ENCODE results near the gene HPSE.

DNA sequence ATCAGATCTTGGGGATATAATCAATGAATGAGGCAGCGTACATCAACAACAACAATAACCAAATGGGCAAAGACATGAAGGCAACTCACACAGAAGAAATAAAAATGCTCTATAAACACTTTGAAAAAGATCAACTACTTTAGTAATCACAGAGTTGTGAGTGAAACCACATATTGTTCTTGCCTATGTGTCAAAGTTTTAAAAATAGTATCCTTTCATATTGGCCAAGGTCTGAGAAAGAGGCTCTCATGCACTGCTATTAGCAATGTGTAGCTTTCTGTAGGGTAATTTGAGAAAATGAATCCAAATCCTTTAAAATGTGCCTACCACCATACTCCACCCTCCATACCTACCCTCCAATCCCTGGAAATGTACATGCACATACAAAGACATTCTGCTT lies 75.1 kb downstream of the HPSE start:
- TF ChIP-seq, protein P1, sequence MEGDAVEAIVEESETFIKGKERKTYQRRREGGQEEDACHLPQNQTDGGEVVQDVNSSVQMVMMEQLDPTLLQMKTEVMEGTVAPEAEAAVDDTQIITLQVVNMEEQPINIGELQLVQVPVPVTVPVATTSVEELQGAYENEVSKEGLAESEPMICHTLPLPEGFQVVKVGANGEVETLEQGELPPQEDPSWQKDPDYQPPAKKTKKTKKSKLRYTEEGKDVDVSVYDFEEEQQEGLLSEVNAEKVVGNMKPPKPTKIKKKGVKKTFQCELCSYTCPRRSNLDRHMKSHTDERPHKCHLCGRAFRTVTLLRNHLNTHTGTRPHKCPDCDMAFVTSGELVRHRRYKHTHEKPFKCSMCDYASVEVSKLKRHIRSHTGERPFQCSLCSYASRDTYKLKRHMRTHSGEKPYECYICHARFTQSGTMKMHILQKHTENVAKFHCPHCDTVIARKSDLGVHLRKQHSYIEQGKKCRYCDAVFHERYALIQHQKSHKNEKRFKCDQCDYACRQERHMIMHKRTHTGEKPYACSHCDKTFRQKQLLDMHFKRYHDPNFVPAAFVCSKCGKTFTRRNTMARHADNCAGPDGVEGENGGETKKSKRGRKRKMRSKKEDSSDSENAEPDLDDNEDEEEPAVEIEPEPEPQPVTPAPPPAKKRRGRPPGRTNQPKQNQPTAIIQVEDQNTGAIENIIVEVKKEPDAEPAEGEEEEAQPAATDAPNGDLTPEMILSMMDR (IDR thresholded peaks at IDR 0.05), result no peak
- TF ChIP-seq POLR2A (IDR thresholded peaks at IDR 0.05), result no peak
- no peak for TF ChIP-seq EP300 (IDR thresholded peaks at IDR 0.05)
